H9 (cell line): ENCODE data around the gene RFPL3. TPM values are rescaled to one million over a fixed set of nuclear protein-coding genes. Genes with fewer than 3 reads are reported as not detected.

Experiments used
- DNase-seq: peaks from one replicate; pipeline ENCODE4 v3.0.0-alpha.2; 2017
- H2AFZ ChIP-seq: one replicate; pipeline ENCODE4 v1.6.1; 2013; ENCODE audit warnings: mild to moderate bottlenecking, low read length, control low read depth, moderate library complexity
- H2AK5ac ChIP-seq: 2 replicates; pipeline ENCODE4 v1.6.1; 2013; ENCODE audit warnings: low read length, control low read depth, mixed read lengths; ENCODE audit not compliant: insufficient read length
- H2BK120ac ChIP-seq: one replicate; pipeline ENCODE4 v1.6.1; 2013; ENCODE audit warnings: low read depth, mild to moderate bottlenecking, low read length, control low read depth, inconsistent platforms; ENCODE audit not compliant: poor library complexity, severe bottlenecking
- H2BK12ac ChIP-seq: 2 replicates; pipeline ENCODE4 v1.6.1; 2013; ENCODE audit warnings: low read length, control low read depth, mixed read lengths, low read depth; ENCODE audit not compliant: insufficient read length
- H2BK15ac ChIP-seq: 2 replicates; pipeline ENCODE4 v1.6.1; 2013; ENCODE audit warnings: low read depth, low read length, control low read depth
- H2BK20ac ChIP-seq: one replicate; pipeline ENCODE4 v1.6.1; 2013; ENCODE audit warnings: low read depth, mild to moderate bottlenecking, low read length, control low read depth, inconsistent platforms; ENCODE audit not compliant: poor library complexity, severe bottlenecking
- H2BK5ac ChIP-seq: 2 replicates; pipeline ENCODE4 v1.6.1; 2013; ENCODE audit warnings: low read length, control low read depth, mixed read lengths; ENCODE audit not compliant: insufficient read length
- H3K14ac ChIP-seq: 2 replicates; pipeline ENCODE4 v1.6.1; 2013; ENCODE audit warnings: low read length, control low read depth; ENCODE audit not compliant: insufficient read depth
- H3K18ac ChIP-seq: 2 replicates; pipeline ENCODE4 v1.6.1; 2013; ENCODE audit warnings: low read depth, mild to moderate bottlenecking, mixed read lengths, low read length, control low read depth; ENCODE audit not compliant: insufficient read length
- H3K23ac ChIP-seq: 2 replicates; pipeline ENCODE4 v1.6.1; 2013; ENCODE audit warnings: low read length, control low read depth, mixed read lengths, low read depth; ENCODE audit not compliant: insufficient read length
- H3K23me2 ChIP-seq: 2 replicates; pipeline ENCODE4 v1.6.1; 2013; ENCODE audit warnings: low read depth, mild to moderate bottlenecking, mixed read lengths, low read length, control low read depth; ENCODE audit not compliant: insufficient read length, poor library complexity, severe bottlenecking
- H3K27ac ChIP-seq: 2 replicates; pipeline ENCODE4 v1.5.1; 2013; ENCODE audit warnings: low read length, control low read depth, mixed read lengths, low read depth; ENCODE audit not compliant: insufficient read length
- H3K27me3 ChIP-seq: 2 replicates; pipeline ENCODE4 v1.6.1; 2013; ENCODE audit warnings: low read length, control low read depth, inconsistent platforms; ENCODE audit not compliant: insufficient read depth
- H3K4ac ChIP-seq: 2 replicates; pipeline ENCODE4 v1.6.1; 2013; ENCODE audit warnings: low read depth, mild to moderate bottlenecking, control low read depth, inconsistent platforms, low read length, moderate library complexity
- H3K4me1 ChIP-seq: 2 replicates; pipeline ENCODE4 v1.6.1; 2013; ENCODE audit warnings: low read length, control low read depth, inconsistent platforms; ENCODE audit not compliant: insufficient read depth
- H3K4me2 ChIP-seq: 2 replicates; pipeline ENCODE4 v1.6.1; 2013; ENCODE audit warnings: low read length, control low read depth, mixed read lengths; ENCODE audit not compliant: insufficient read length, insufficient read depth
- H3K56ac ChIP-seq: 2 replicates; pipeline ENCODE4 v1.6.1; 2013; ENCODE audit warnings: low read depth, mild to moderate bottlenecking, mixed read lengths, low read length, control low read depth; ENCODE audit not compliant: insufficient read length
- H3K79me1 ChIP-seq: 2 replicates; pipeline ENCODE4 v1.6.1; 2013; ENCODE audit warnings: low read depth, mild to moderate bottlenecking, moderate library complexity, low read length, control low read depth, inconsistent platforms; ENCODE audit not compliant: insufficient read depth, poor library complexity, severe bottlenecking
- H3K79me2 ChIP-seq: 2 replicates; pipeline ENCODE4 v1.6.1; 2013; ENCODE audit warnings: low read length, control low read depth, inconsistent platforms; ENCODE audit not compliant: insufficient read depth
- H3K9ac ChIP-seq: 2 replicates; pipeline ENCODE4 v1.6.1; 2013; ENCODE audit warnings: low read length, control low read depth, mixed read lengths; ENCODE audit not compliant: insufficient read length; ENCODE audit errors: extremely low read depth
- H3K9me3 ChIP-seq: one replicate; pipeline ENCODE4 v1.6.1; 2013; ENCODE audit warnings: low read depth, low read length, inconsistent platforms; ENCODE audit not compliant: control insufficient read depth
- H3T11ph ChIP-seq: one replicate; pipeline ENCODE4 v1.6.1; 2013; ENCODE audit warnings: mild to moderate bottlenecking, low read length, control low read depth, inconsistent platforms
- H4K20me1 ChIP-seq: one replicate; pipeline ENCODE4 v1.6.1; 2013; ENCODE audit not compliant: control insufficient read depth, insufficient read length, insufficient read depth
- H4K5ac ChIP-seq: 2 replicates; pipeline ENCODE4 v1.6.1; 2013; ENCODE audit warnings: low read depth, mild to moderate bottlenecking, mixed read lengths, low read length, control low read depth; ENCODE audit not compliant: insufficient read length
- H4K8ac ChIP-seq: replicated peaks from 2 replicates; pipeline ENCODE4 v1.6.1; 2013; ENCODE audit warnings: low read length, control low read depth, mixed read lengths, low read depth; ENCODE audit not compliant: insufficient read length
- H4K91ac ChIP-seq: 2 replicates; pipeline ENCODE4 v1.6.1; 2013; ENCODE audit warnings: low read depth, mild to moderate bottlenecking, moderate library complexity, mixed read lengths, low read length, control low read depth; ENCODE audit not compliant: insufficient read length
- H3K27ac Mint-ChIP-seq, 3 experiments: 2 replicates in 2 of 3; 3 replicates in 1 of 3; pipeline ENCODE4 v1.8.0; 2020 to 2021; ENCODE audit warnings: mixed read lengths in 3 of 3, mild to moderate bottlenecking in 1 of 3, moderate library complexity in 1 of 3
- H3K27me3 Mint-ChIP-seq: 2 replicates; pipeline ENCODE4 v1.8.0; 2021; ENCODE audit warnings: low read depth, mild to moderate bottlenecking, moderate library complexity, mixed read lengths
- H3K36me3 Mint-ChIP-seq, 3 experiments: 2 replicates in 2 of 3; 3 replicates in 1 of 3; pipeline ENCODE4 v1.8.0; 2020 to 2021; ENCODE audit warnings: low read depth in 3 of 3, mixed read lengths in 3 of 3; ENCODE audit not compliant: insufficient read depth in 1 of 3
- H3K4me1 Mint-ChIP-seq, 2 experiments: 2 replicates each; pipeline ENCODE4 v1.8.0; 2020; ENCODE audit warnings: mixed read lengths in 2 of 2
- H3K4me3 Mint-ChIP-seq, 2 experiments: 2 replicates in 1 of 2; 3 replicates in 1 of 2; pipeline ENCODE4 v1.8.0; 2020 to 2021; ENCODE audit warnings: mild to moderate bottlenecking in 2 of 2, mixed read lengths in 2 of 2, moderate library complexity in 1 of 2
- H3K9me3 Mint-ChIP-seq, 2 experiments: 2 replicates in 1 of 2; 3 replicates in 1 of 2; pipeline ENCODE4 v1.8.0; 2020; ENCODE audit warnings: mild to moderate bottlenecking in 2 of 2, mixed read lengths in 2 of 2, moderate library complexity in 1 of 2
- total RNA-seq: library from RNA; stranded (reverse); gene quantifications from 2 replicates; pipeline ENCODE4 v1.2.1, GENCODE V29; 2021
- TF ChIP-seq, protein P1 (sequence below): fragments of 200-600 bp; sonication (generic); conservative IDR thresholded peaks from 3 replicates; pipeline ENCODE4 v1.8.0; 2021; ENCODE audit warnings: antibody characterized with exemption, mild to moderate bottlenecking

RFPL3 gene
- total RNA-seq, 1 experiment from 2014 or later, result not detected

DNA sequence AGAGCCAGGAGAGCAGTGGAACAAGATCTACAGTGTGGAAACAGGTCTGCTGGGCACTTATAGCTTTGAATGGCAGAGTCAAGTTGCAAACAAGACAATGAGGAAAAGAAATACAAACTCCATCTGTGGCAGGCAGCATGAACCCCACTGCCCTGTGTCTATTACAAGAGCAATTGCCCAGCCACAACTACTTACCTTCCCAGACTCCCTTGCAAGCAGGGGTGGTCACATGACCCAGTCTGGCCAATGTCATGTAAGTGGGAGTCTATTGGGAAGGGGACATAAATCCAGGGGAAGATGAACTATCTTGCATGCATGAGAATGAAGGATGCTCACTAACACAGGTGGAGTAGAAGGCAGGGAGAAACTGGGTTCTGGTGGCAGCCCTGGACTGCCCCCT is 44.1 kb upstream of the RFPL3 start:
- no peak overlapping the region for H2AFZ ChIP-seq
- no peak overlapping the region for H3K23ac ChIP-seq
- no peaks in the 10 kb centered on the region for H4K20me1 ChIP-seq
- no peak overlapping the region for H3K4me2 ChIP-seq
- H3K4ac ChIP-seq, result no peak overlapping the region
- H4K8ac ChIP-seq, result no peak overlapping the region
- H2BK20ac ChIP-seq, result no peak overlapping the region
- no peak overlapping the region for H3K27ac ChIP-seq
- Mint-ChIP-seq H3K27me3 (peaks cover 40% of the 10 kb centered on the region), H3K4me1 (peaks cover 2 to 11% of the 10 kb centered on the region in 2 experiments; a peak in 3 of 4 replicates), H3K9me3 (no peaks in the 10 kb centered on the region; a peak in 1 of 5 replicates), H3K4me3 (no peak overlapping the region), H3K27ac (no peak overlapping the region), H3K36me3 (no peaks in the 10 kb centered on the region; a peak in 1 of 7 replicates)
- H2BK5ac ChIP-seq, result no peak overlapping the region
- H3T11ph ChIP-seq, result no peak overlapping the region
- no peak overlapping the region for H2AK5ac ChIP-seq
- H3K27me3 ChIP-seq, result no peaks in the 10 kb centered on the region
- H3K18ac ChIP-seq, result no peak overlapping the region
- no peaks in the 10 kb centered on the region for H3K79me2 ChIP-seq
- no peak overlapping the region for H2BK120ac ChIP-seq
- TF ChIP-seq, protein P1, sequence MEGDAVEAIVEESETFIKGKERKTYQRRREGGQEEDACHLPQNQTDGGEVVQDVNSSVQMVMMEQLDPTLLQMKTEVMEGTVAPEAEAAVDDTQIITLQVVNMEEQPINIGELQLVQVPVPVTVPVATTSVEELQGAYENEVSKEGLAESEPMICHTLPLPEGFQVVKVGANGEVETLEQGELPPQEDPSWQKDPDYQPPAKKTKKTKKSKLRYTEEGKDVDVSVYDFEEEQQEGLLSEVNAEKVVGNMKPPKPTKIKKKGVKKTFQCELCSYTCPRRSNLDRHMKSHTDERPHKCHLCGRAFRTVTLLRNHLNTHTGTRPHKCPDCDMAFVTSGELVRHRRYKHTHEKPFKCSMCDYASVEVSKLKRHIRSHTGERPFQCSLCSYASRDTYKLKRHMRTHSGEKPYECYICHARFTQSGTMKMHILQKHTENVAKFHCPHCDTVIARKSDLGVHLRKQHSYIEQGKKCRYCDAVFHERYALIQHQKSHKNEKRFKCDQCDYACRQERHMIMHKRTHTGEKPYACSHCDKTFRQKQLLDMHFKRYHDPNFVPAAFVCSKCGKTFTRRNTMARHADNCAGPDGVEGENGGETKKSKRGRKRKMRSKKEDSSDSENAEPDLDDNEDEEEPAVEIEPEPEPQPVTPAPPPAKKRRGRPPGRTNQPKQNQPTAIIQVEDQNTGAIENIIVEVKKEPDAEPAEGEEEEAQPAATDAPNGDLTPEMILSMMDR, result no peak
- H4K91ac ChIP-seq, result no peak overlapping the region
- DNase-seq, result no peak
- H3K79me1 ChIP-seq, result no peaks in the 10 kb centered on the region
- no peak overlapping the region for H2BK15ac ChIP-seq
- H3K9ac ChIP-seq, result no peak overlapping the region
- no peak overlapping the region for H3K14ac ChIP-seq
- no peak overlapping the region for H2BK12ac ChIP-seq
- no peak overlapping the region for H4K5ac ChIP-seq
- H3K56ac ChIP-seq, result no peak overlapping the region
- no peaks in the 10 kb centered on the region for H3K23me2 ChIP-seq
- H3K4me1 ChIP-seq, result no peaks in the 10 kb centered on the region
- no peaks in the 10 kb centered on the region for H3K9me3 ChIP-seq
